T-helper 2 cell (primary cell): ENCODE data around the gene TTLL7.

Source experiments
- DNase-seq, 5 experiments: peaks; one replicate each; pipeline versions ENCODE4 v3.0.0 to v3.0.0-alpha.2; 2012 to 2022

TTLL7 gene

DNA sequence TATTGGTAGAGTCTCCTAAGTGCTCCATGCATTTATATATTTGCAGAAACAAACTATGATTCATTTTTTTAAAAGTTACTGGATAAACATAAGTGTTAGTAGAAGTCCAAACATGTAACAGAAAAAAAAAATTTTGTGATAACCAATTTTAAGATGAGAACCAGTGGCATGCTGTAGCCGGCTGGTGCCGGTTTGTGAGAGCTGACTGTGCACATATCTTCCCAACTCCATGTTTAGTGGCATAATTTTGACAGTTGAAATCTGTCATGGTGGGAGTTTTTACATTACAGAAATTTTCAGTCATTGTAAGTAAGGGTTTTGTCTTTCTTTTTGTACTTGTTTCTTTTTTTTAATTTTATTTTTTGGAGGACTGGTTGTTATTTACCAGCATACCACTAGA lies 141.2 kb downstream of the TTLL7 start:
- no peak for DNase-seq

DNA sequence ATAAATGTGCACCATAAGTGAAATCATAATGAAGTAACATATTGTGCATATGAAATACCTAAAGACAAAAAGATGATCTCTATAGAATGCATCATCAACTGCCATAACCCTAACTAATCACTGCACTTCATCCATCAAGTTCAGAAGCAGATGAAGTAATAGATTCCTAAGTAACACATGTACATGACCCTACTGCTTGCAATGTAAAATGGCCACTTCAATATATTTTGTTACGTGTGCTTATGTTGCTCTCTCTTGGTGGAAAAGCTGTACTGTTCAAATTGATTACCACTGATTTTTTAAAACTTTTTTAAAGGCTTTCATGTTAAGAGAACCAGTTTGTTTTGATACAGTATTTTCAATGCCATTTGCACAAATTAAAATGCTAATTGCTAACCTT lies 141.8 kb downstream of the TTLL7 start:
- peak in 1 of 5 experiments; percentile 16 for DNase-seq

DNA sequence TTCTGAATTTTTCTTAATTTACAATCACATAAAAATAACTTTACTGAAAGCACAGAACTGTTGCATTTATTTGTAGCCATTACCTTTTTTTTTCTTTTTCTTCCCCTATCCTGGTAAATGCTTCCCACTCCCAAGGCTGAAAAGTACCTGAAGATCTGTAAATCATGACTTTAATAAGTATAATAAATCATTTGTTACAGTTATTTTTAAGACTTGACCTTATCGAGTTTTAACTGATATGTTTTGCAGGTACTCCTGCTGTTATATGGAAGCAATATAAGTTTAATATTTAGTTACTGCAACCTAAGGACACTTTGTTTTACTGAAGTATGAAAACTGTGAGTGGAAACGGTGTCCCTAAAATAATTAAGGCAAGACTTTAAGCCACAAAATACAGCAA lies 142.6 kb downstream of the TTLL7 start:
- DNase-seq: no peak

DNA sequence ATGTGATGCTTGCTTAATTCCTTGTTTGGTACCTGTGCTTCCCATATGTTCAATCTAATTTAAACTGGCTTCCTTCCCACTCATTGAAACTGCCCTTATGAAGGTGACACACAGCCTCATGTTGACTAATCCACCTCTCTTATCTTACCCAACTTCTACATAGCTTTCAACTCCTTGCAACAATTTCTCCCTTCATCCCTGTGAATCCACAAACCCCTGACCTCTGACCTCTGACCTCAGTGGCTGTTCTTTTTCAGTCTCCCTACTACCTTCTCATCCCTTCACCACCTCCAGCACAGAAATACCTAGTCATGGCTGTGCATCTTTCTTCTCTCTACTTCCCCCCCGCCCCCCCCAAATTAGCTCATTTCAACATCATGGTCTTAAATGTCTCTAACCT lies 144.5 kb downstream of the TTLL7 start:
- DNase-seq: no peak

DNA sequence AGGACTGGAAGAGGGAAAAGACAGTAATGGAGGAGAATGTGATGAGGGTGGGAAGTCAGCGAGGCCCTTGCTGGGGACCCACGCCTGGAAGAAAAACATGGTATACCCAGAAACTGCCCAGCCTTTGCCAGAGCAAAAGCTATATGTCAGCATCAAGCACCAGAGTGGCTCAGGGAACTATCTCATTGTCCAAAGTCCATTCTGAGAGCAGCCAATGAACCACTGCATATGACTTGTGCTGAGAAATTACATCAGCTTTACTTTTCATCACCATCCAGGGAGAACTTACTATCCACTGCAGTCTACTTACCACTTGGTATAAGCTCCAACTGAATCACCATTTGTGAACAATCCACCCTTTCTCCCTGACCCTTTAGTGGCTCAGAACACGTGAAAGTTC lies 148.1 kb downstream of the TTLL7 start:
- no peak for DNase-seq

DNA sequence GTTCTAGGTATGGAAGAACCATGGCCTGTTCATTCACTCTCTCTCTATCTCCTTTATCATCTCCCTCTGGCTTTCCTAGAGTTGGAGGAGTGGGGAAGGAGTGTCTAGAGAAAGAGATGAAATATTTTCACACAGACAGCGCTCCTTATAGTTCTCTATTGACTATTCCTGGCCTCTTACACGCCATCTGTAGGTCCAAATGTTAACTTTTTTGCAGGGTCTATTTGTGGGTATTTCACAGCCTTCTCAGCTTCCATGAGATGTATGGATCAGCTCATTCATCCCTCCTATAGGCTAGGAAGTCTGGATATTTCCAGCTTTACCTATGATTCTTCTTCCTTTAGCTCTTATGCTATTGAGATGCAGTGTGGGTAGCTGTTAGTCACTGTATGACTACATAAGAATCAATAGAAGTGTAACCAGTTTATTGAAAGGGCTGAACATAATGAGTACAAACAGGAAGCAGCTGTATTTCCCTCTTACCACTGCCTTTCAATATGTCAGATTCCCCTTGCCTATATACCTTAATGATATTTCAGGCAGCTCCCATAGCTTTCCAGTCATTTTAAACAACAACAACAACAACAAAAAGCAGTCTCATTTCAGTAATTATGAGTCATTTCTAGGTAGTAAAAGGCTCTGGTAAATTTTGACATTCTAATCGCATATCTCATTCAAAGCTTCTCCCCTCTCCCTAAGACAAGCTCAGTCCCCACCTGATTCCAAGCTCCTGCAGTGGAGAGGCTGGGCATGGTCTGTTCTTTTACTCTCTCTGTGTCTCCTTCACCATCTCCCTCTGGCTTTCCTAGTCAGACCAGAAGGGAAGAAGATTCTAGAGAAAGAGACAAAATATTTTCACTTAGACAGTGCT lies 149.5 kb downstream of the TTLL7 start:
- DNase-seq: peak in 1 of 5 experiments; percentile 30

DNA sequence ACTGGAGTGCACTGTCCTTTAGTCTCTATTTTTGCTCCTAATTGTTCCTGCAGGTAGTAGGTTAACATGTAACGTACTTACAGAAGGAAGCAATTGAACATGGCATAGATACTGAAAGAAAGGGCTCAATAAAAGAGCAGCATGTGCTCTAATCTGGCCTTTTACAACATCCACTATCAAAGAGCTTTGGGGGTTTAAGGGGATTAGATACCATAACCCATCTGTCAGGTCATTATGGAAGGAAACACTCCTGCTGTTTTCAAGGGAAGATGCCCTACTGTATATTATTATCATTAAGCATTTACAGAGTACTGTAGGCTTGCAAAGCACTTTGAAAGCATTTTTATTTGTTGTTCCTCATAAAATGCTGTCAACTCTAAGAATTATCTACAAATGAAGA lies 152.8 kb downstream of the TTLL7 start:
- DNase-seq: no peak

DNA sequence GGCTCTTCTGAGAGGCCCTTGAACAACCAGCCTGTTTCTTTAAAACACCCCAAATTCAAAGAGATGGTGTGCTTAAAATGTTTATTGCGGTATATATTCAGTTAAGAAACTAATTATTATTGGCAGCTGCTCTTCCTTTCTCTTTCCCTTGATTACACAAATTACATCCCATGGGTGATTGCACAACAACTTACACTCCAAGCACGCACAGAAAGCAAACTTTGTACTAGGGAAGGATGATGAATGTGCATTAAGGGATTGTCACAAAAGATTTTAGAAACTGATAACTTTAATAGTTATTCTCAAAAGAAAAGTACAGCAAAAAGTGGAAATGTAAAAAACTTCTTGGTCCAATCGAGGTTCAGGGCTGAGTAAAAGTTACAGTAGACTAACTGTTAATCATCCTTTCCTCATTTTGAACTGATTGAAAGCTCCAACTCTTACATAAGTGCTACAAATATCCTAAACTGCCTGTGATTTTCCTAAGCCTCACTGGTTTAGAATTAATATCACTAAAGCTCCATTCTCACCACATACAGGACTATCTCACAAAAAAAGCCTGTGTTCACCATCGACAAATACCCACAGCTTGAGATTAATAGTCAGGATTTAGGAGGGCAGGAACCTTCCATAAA lies 153.4 kb downstream of the TTLL7 start:
- DNase-seq: no peak

DNA sequence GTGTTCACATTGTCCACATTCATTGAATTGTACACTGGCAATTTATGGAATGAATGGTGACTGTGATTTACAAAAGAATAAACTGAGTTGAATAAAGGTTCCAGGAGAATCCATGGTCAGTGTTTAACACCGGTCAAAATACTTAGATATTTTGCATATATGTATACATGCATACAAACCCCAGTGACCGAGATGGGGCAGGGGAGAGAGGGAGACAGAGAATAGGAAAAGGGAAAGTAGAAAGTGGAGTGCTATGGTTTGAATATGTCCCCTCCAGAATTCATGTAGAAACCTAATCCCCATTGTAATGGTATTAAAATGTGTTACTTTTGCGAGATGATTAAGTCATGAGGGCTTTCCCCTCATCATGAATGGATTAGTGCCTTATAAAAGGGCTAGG lies 154.4 kb downstream of the TTLL7 start:
- DNase-seq: no peak

DNA sequence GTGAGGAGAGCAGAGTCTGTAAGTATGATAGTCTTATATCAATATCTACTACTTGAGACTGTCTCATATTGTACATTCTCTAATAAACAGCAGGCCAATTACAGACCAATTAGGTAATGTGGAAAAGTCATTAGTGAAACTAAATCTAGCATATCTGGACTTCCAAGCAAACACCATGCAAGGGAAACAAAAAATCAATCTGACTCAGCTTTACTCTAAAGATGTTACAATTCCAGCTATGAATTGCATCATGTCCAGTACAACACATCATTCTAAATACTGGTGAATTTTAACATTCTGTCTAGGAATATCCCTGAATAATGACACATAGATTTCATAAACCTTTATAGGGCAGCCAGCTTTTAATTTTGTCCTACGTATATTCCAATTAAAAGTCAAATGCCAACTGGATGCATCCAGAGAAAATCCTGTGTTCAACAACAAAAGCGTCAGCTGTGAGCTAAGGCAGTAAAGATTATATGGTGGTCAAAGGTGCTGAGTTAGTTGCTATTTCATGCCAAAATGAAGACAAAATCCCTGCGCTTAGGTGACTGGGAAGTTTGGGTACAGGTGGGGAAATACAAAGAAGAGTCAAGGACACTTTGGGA lies 159.3 kb downstream of the TTLL7 start:
- DNase-seq: no peak

DNA sequence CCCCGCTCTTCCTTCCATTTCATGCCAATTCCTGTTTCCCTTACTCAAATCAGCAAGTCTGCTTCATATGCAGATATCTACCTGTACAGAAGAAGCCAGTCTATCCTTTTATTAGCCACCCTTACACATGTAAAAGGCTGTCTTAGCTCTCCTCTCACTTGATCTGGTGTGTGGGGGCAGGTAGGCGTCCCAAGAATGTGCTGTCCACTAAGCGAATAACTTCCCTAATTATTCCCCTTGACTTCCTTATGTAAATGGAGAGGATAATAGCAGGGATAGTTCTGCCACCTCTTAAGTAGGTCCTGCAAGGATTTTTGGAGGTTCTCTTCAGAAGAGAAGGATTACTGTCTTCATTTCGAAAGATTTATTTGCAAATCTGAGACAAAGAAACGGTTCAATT lies 160.4 kb downstream of the TTLL7 start:
- DNase-seq: no peak

DNA sequence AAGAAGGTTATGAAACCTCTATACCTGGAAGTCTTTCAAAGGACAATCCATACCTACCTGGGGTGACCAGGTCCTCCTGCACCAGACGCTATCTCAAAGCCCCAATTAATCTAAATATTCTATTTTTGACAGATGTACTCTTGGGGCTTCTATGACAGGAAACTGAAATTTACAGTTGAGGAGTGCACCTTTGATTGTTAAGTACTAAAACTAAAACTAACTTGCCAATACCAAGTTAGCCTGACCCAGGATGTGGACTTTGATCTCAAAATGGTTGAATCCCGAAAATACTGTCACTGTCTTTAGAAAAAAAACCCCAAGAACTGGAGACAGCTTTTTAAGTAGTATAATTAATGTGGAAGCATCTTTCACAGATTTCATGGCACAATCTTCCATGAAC lies 162.4 kb downstream of the TTLL7 start:
- no peak for DNase-seq

DNA sequence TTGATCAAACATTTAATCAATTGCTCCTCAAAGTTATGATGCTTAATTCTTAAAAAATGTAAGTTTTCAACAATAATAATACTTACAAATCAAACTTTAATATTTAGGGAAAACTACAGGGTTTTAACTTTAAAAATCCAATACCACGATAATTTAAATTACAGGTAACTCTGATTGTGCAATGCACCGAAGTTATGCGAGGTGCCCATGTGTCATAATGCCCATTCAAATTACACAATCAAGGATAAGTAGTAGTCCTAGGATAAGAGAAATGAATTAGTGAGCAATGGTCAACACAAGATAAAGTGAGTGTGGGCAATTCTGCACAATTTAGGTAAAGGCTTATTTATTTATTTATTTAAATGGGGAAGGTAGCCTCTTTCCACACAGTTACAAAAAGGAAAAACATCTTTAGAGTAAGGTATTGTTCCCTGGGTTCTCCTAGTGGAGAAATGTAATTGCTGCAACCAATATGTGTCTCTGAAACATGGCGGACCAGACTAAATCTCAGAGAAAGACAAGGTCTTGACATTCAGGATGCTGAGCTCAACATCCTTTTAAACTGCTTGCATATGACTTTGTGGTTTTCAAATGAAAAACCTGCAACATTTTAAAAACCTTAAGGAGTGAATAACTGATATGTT lies 164.2 kb downstream of the TTLL7 start:
- DNase-seq: no peak

DNA sequence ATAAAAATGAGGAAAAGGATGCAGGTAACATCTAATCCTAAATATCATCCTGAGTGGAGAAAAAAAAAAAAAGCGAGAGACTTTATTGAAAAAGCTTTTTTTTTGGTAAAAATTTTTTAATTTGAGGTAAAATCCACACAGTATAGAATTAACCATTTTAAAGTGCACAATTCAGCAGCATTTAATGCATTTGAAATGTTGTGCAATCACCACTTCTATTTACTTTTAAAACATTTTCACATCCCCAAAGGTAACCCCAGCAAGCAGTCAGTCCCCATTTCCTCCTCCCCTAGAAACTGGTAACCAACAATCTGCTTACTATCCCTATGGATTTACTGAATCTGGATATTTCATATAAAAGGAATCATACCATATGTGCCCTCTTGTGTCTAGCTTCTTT lies 166.7 kb downstream of the TTLL7 start:
- no peak for DNase-seq

DNA sequence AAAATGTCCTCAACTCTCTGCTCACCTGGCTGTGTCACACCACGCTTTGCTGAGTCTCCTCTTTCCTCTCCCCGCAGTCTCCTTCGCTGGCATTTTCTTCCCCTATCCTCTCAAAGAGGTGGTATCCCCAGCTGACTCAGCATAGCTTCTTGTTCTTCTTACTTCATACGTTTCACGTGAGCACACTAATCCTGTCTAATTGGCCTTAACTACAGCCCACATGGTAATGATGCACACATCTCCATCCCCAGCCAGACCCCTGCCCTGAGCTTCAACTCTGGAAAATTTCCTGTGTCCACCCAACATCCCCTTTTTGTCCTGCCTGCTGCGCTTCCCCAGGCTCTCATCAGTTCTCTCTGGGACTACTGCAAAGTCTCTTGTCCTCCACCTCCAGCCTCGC lies 169.8 kb downstream of the TTLL7 start:
- no peak for DNase-seq

DNA sequence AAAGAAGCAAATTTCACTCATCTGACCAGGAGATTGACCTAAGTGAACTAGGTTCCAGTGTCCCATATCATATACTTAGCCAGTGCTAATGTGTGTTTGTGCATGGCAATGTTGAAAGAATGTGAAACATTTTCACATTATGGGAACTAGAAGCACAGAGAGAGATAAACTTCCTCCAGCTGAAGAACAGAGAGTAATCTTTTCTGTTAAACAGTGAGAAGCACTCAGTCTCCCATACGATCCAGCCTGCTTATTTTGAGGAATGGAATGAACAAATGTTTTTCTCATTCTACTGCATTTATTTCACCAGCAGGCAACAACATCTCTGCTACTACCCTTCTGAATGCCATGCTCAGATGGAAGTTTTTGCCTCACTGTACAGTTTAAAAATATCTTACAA lies 170.5 kb downstream of the TTLL7 start:
- DNase-seq: no peak

DNA sequence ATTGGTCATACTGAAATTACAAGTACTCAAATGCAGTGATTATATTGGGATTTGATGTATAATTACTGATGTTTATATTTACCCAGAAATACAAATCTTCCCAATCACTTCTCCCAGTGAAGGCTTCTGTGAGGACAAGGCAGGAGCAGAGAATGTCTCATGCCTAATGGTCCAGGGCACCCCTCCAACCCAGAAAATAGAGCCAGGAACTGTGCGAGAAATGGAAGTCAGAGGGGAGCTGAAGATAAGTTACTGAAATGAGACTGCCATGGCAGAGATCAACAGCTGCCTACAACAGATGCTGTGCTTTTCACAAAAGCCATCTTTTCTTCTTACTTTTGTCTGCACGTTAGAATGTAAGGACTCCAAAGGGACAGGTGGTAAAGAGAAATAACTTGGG lies 171.2 kb downstream of the TTLL7 start:
- DNase-seq: no peak

DNA sequence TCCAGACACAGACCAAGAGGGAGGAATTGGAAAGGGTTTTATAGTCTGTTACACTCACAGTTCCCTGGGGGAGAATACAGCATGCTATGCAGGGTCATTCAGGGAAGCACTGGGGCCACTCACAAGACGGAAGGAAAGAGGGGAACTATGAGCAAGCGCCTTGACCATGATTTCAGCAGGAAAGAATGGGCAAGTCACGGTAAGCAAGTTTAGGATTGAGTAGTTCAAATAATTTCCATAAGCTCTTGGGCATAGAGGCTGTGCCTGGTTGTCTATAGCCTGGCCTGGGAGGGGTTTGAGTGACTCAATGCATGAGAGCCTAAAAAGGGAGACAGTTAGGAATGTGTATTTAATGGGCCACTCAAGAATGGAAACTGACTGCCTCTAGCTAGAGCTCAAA lies 176.7 kb downstream of the TTLL7 start:
- no peak for DNase-seq

DNA sequence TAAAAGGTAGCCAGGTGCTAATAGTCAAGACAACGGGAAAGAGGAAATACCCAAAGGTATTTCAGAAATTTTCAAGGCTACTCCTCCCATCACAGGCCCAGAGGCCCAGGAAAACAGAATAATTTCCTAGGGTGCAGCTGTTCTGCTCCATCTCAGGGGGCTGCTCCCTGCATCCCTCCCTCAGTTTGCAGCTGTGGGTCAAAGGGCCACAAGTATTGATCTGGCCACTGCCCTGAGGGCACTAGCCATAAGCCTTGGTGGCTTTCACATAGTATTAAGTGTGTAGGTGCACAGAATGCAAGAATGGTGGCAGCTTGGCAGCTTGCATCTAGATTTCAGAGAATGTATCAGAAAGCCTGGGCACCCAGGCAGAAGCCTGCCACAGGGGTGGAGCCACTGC lies 179.5 kb downstream of the TTLL7 start:
- DNase-seq: no peak

DNA sequence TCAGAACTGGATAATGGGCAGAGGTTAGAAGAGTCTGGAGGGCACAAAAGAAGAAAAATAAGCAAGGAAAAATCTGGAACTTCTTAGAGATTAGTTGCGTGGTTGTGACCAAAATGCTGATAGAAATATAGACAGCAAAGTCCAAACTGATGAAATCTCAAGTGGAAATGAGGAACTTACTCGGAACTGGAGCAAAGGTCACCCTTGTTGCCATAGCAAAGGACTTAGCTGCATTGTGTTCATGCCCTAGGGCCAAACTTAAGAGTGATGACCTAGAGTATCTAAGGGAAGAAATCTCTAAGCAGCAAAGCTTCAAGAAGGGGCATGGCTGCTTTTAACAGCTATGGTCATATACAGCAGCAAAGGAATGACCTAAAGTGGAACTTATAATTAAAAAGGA lies 180.0 kb downstream of the TTLL7 start:
- DNase-seq: no peak

DNA sequence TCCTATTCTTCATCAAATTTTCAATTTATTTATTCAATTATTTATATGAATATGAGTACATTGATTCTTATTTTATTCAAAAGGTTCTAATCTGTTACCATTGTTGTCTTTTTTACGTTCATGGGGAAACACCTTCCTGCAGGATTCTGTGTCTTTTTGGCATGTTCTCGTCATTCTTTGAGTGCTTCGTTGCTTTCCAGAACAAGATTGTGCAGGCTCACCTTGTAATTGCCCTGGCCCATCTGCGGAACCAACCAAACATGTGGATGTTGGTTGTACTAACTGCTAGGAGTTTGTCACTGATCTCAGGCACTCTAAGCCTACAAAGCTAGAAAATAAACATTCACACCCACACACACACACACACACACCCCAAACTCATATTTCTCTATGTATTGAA lies 182.1 kb downstream of the TTLL7 start:
- DNase-seq: no peak

DNA sequence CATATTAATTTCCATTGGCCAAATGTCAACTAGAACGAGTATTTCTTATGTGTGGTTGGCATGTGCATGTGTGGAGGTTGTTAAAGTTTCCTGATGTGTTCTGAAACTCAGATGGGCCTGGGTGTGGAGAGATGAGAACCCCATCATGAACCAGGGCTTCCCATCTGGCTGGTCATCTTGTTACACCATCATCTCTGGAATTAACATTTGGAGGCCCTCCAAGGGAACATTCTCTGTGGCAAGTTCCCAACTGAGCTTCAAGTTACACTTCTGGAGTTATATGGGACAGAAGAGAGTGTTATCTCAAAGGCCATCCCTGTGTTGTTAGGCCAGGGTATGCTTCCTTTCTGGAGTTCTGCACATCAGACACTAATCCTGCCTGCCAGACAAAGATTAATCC lies 183.6 kb downstream of the TTLL7 start:
- no peak for DNase-seq
